ENCODE measurements around the gene KIF16B. TPM values are rescaled to one million over a fixed set of nuclear protein-coding genes. Genes with fewer than 3 reads are reported as not detected.

The KIF16B gene
- total and polyA plus RNA-seq, 2 of the 13 experiments (the other 11 are each of a cell fraction or from before 2014, with no cell fraction given), result 6.9 to 18.0 TPM

DNA sequence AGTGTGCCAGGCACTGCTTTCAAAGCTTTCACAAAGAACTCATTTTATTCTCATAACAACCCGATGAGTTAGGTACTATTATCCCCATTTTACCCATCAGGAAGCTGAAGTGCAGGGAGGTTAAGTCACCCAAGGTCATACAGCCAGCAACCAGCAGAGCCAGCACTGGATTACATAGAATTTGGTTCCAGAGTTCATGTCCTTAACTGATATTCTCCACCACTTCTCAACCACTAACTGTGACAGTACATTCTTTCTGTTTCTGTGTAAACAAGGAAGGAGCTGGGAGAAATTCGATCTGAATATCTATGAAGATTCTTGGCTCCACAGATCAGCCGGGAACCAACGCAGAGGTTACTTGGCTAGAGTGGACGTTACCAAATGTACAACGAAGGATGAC lies 98.0 kb downstream of the KIF16B start (continued):
- TF ChIP-seq, protein P1, sequence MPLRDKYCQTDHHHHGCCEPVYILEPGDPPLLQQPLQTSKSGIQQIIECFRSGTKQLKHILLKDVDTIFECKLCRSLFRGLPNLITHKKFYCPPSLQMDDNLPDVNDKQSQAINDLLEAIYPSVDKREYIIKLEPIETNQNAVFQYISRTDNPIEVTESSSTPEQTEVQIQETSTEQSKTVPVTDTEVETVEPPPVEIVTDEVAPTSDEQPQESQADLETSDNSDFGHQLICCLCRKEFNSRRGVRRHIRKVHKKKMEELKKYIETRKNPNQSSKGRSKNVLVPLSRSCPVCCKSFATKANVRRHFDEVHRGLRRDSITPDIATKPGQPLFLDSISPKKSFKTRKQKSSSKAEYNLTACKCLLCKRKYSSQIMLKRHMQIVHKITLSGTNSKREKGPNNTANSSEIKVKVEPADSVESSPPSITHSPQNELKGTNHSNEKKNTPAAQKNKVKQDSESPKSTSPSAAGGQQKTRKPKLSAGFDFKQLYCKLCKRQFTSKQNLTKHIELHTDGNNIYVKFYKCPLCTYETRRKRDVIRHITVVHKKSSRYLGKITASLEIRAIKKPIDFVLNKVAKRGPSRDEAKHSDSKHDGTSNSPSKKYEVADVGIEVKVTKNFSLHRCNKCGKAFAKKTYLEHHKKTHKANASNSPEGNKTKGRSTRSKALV (CRISPR knock-in tag; IDR thresholded peaks at IDR 0.05), result no peak
- no peak for TF ChIP-seq MAFG (CRISPR knock-in tag; IDR thresholded peaks at IDR 0.05)
- TF ChIP-seq, protein P2, sequence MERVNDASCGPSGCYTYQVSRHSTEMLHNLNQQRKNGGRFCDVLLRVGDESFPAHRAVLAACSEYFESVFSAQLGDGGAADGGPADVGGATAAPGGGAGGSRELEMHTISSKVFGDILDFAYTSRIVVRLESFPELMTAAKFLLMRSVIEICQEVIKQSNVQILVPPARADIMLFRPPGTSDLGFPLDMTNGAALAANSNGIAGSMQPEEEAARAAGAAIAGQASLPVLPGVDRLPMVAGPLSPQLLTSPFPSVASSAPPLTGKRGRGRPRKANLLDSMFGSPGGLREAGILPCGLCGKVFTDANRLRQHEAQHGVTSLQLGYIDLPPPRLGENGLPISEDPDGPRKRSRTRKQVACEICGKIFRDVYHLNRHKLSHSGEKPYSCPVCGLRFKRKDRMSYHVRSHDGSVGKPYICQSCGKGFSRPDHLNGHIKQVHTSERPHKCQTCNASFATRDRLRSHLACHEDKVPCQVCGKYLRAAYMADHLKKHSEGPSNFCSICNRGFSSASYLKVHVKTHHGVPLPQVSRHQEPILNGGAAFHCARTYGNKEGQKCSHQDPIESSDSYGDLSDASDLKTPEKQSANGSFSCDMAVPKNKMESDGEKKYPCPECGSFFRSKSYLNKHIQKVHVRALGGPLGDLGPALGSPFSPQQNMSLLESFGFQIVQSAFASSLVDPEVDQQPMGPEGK (CRISPR knock-in tag; IDR thresholded peaks at IDR 0.05), result peak; percentile 40; the same call in 1 of the 2 replicates
- 0 out of 2 replicates have a peak, but pooled peaks have one; percentile 37 for TF ChIP-seq TRIM24 (CRISPR knock-in tag; IDR thresholded peaks at IDR 0.05)
- TF ChIP-seq CHD2 (IDR thresholded peaks at IDR 0.05; ENCODE audit: low read depth, low read length), result no peak
- TF ChIP-seq SKI (IDR thresholded peaks at IDR 0.05; ENCODE audit: partially characterized antibody), result peak; percentile 65
- no peak for TF ChIP-seq POLR2A (IDR thresholded peaks at IDR 0.05; ENCODE audit: insufficient read depth in 1 of 2, low read depth in 2 of 2, low read length in 2 of 2)
- no peak for TF ChIP-seq PAWR (CRISPR knock-in tag; IDR thresholded peaks at IDR 0.05; ENCODE audit: borderline replicate concordance)
- TF ChIP-seq, protein P3, sequence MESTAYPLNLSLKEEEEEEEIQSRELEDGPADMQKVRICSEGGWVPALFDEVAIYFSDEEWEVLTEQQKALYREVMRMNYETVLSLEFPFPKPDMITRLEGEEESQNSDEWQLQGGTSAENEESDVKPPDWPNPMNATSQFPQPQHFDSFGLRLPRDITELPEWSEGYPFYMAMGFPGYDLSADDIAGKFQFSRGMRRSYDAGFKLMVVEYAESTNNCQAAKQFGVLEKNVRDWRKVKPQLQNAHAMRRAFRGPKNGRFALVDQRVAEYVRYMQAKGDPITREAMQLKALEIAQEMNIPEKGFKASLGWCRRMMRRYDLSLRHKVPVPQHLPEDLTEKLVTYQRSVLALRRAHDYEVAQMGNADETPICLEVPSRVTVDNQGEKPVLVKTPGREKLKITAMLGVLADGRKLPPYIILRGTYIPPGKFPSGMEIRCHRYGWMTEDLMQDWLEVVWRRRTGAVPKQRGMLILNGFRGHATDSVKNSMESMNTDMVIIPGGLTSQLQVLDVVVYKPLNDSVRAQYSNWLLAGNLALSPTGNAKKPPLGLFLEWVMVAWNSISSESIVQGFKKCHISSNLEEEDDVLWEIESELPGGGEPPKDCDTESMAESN (CRISPR knock-in tag; conservative IDR thresholded peaks at IDR 0.05), result 0 out of 2 replicates have a peak, but pooled peaks have one; percentile 19
- TF ChIP-seq, protein P4, sequence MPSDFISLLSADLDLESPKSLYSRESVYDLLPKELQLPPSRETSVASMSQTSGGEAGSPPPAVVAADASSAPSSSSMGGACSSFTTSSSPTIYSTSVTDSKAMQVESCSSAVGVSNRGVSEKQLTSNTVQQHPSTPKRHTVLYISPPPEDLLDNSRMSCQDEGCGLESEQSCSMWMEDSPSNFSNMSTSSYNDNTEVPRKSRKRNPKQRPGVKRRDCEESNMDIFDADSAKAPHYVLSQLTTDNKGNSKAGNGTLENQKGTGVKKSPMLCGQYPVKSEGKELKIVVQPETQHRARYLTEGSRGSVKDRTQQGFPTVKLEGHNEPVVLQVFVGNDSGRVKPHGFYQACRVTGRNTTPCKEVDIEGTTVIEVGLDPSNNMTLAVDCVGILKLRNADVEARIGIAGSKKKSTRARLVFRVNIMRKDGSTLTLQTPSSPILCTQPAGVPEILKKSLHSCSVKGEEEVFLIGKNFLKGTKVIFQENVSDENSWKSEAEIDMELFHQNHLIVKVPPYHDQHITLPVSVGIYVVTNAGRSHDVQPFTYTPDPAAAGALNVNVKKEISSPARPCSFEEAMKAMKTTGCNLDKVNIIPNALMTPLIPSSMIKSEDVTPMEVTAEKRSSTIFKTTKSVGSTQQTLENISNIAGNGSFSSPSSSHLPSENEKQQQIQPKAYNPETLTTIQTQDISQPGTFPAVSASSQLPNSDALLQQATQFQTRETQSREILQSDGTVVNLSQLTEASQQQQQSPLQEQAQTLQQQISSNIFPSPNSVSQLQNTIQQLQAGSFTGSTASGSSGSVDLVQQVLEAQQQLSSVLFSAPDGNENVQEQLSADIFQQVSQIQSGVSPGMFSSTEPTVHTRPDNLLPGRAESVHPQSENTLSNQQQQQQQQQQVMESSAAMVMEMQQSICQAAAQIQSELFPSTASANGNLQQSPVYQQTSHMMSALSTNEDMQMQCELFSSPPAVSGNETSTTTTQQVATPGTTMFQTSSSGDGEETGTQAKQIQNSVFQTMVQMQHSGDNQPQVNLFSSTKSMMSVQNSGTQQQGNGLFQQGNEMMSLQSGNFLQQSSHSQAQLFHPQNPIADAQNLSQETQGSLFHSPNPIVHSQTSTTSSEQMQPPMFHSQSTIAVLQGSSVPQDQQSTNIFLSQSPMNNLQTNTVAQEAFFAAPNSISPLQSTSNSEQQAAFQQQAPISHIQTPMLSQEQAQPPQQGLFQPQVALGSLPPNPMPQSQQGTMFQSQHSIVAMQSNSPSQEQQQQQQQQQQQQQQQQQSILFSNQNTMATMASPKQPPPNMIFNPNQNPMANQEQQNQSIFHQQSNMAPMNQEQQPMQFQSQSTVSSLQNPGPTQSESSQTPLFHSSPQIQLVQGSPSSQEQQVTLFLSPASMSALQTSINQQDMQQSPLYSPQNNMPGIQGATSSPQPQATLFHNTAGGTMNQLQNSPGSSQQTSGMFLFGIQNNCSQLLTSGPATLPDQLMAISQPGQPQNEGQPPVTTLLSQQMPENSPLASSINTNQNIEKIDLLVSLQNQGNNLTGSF (CRISPR knock-in tag; IDR thresholded peaks at IDR 0.05), result no peak
- no peak for TF ChIP-seq SNRNP70 (IDR thresholded peaks at IDR 0.05; ENCODE audit: low read depth, low read length)
- peak; percentile 86 to 87 for TF ChIP-seq EP300 (IDR thresholded peaks at IDR 0.05; ENCODE audit: low read depth in 2 of 2, low read length in 2 of 2)
- peak; percentile 79 for TF ChIP-seq EP300 (CRISPR knock-in tag; IDR thresholded peaks at IDR 0.05; ENCODE audit: borderline replicate concordance)
- 0 out of 2 replicates have a peak, but pooled peaks have one; percentile 6 for TF ChIP-seq SIN3B (IDR thresholded peaks at IDR 0.05; ENCODE audit: low read length)
- 0 out of 2 replicates have a peak, but pooled peaks have one; percentile 39 for TF ChIP-seq ZSCAN30 (CRISPR knock-in tag; IDR thresholded peaks at IDR 0.05)
- no peak for TF ChIP-seq SSRP1 (CRISPR knock-in tag; IDR thresholded peaks at IDR 0.05)
- TF ChIP-seq ZFP36L2 (CRISPR knock-in tag; IDR thresholded peaks at IDR 0.05), result no peak
- no peak for TF ChIP-seq NFYB (CRISPR knock-in tag; IDR thresholded peaks at IDR 0.05)
- no peak for TF ChIP-seq ZNF207 (IDR thresholded peaks at IDR 0.05; ENCODE audit: borderline replicate concordance)
- no peak for TF ChIP-seq FLYWCH1 (CRISPR knock-in tag; IDR thresholded peaks at IDR 0.05)
- TF ChIP-seq ETV5 (CRISPR knock-in tag; IDR thresholded peaks at IDR 0.05; ENCODE audit: borderline replicate concordance), result peak; percentile 64; the same call in 1 of the 2 replicates
